ENCODE data around the gene AOPEP. TPM values are rescaled to one million over a fixed set of nuclear protein-coding genes. Genes with fewer than 3 reads are reported as not detected.
A peak's percentile ranks its signal among the peaks of the same experiment; 100 is the strongest.

AOPEP gene
- total RNA-seq, 4 donors from 2014 or later, result 126 to 216 (median 136) TPM

- no peaks in the 10 kb centered on the region for H3K27me3 ChIP-seq
- TF ChIP-seq POLR2A (IDR thresholded peaks at IDR 0.05), result no peak
- H3K36me3 ChIP-seq, result peaks cover 21 to 25% of the 10 kb centered on the region in 2 donors
- no peaks in the 10 kb centered on the region for H3K9me3 ChIP-seq
- WGBS, 2 donors, result 80 to 84% methylated on average over 17 of the region's 17 CpGs
- no peak for DNase-seq
- intact Hi-C loops (cut with DNase I), result no loop called here
- H3K27ac ChIP-seq, result peak overlapping the region in 2 of 3 donors; percentile 48 to 59
- H3K4me3 ChIP-seq (replicated peaks in 1 of 3), result no peak overlapping the region
- H3K4me1 ChIP-seq, result peaks cover 43 to 64% of the 10 kb centered on the region in 2 donors
Observed at GRCh38 chr9:95077766-95078370, 351.4 kb downstream of the AOPEP start.

- no peak for DNase-seq
- WGBS, 2 donors, result 83 to 84% methylated on average over 12 of the region's 12 CpGs
- Histone ChIP-seq H3K4me3 (replicated peaks in 1 of 3) (no peak overlapping the region), H3K27ac (peak overlapping the region in 2 of 3 donors; percentile 39 to 59), H3K36me3 (peaks cover 27 to 31% of the 10 kb centered on the region in 2 donors), H3K9me3 (no peaks in the 10 kb centered on the region), H3K27me3 (no peaks in the 10 kb centered on the region), H3K4me1 (peaks cover 43 to 58% of the 10 kb centered on the region in 2 donors)
- intact Hi-C loops (cut with DNase I), result no loop called here
- no peak for TF ChIP-seq POLR2A (IDR thresholded peaks at IDR 0.05)
- TF ChIP-seq CTCF (IDR thresholded peaks at IDR 0.05), result no peak
Observed at GRCh38 chr9:95078511-95078910, 352.0 kb downstream of the AOPEP start.

GRCh38 chr9:95078939-95079338 lies 352.4 kb downstream of the AOPEP start:
- DNase-seq, result peak; percentile 79 to 82
- TF ChIP-seq POLR2A (IDR thresholded peaks at IDR 0.05) (no peak), CTCF (IDR thresholded peaks at IDR 0.05) (peak in 5 of 6 experiments; percentile 26 to 54 (median 49))
- no peaks in the 10 kb centered on the region for H3K27me3 ChIP-seq
- intact Hi-C loops (cut with DNase I), result no loop called here
- no peaks in the 10 kb centered on the region for H3K9me3 ChIP-seq
- H3K36me3 ChIP-seq, result peaks cover 28 to 34% of the 10 kb centered on the region in 2 donors
- H3K4me1 ChIP-seq, result peaks cover 41 to 54% of the 10 kb centered on the region in 2 donors
- 22 to 38% methylated on average over 6 of the region's 6 CpGs for WGBS, 2 donors
- peak overlapping the region in 2 of 3 donors; percentile 39 to 59 for H3K27ac ChIP-seq
- H3K4me3 ChIP-seq (replicated peaks in 1 of 3), result no peak overlapping the region

- no peaks in the 10 kb centered on the region for H3K27me3 ChIP-seq
- WGBS, 2 donors, result 90 to 93% methylated on average over 10 of the region's 10 CpGs
- peaks cover 28 to 36% of the 10 kb centered on the region in 2 donors for H3K36me3 ChIP-seq
- peak overlapping the region in 2 of 3 donors; percentile 39 to 59 for H3K27ac ChIP-seq
- H3K4me3 ChIP-seq (replicated peaks in 1 of 3), result no peak overlapping the region
- intact Hi-C loops (cut with DNase I), result no loop called here
- no peak for DNase-seq
- H3K4me1 ChIP-seq, result peaks cover 36 to 48% of the 10 kb centered on the region in 2 donors
- H3K9me3 ChIP-seq, result no peaks in the 10 kb centered on the region
- TF ChIP-seq CTCF (IDR thresholded peaks at IDR 0.05) (no peak), POLR2A (IDR thresholded peaks at IDR 0.05) (no peak)
Observed at GRCh38 chr9:95079461-95079860, 353.0 kb downstream of the AOPEP start.

GRCh38 chr9:95080961-95081647 lies 354.6 kb downstream of the AOPEP start:
- Histone ChIP-seq H3K9me3 (no peaks in the 10 kb centered on the region), H3K4me3 (replicated peaks in 1 of 3) (no peak overlapping the region), H3K27ac (no peak overlapping the region), H3K4me1 (peaks cover 21 to 33% of the 10 kb centered on the region in 2 donors), H3K36me3 (peaks cover 36 to 51% of the 10 kb centered on the region in 2 donors), H3K27me3 (no peaks in the 10 kb centered on the region)
- DNase-seq, result no peak
- 89 to 94% methylated on average over 19 to 20 of the region's 20 CpGs for WGBS, 2 donors
- intact Hi-C loops (cut with DNase I), result no loop called here
- no peak for TF ChIP-seq CTCF (IDR thresholded peaks at IDR 0.05)
- no peak for TF ChIP-seq POLR2A (IDR thresholded peaks at IDR 0.05)

Data from thyroid gland (tissue), 4 donors.